Measurements from ENCODE around the gene NAP1L4.
"Not testable (repeated sequence)": the region's sequence is repeated elsewhere in the genome, so short reads cannot be mapped to it uniquely, and the experiment has no call there.

The NAP1L4 gene

GRCh38 chr11:2937641-2938457 lies 54.3 kb downstream of the NAP1L4 start:
- not testable (repeated sequence) for DNase-seq (ENCODE audit: low read depth in 2 of 2)

DNA sequence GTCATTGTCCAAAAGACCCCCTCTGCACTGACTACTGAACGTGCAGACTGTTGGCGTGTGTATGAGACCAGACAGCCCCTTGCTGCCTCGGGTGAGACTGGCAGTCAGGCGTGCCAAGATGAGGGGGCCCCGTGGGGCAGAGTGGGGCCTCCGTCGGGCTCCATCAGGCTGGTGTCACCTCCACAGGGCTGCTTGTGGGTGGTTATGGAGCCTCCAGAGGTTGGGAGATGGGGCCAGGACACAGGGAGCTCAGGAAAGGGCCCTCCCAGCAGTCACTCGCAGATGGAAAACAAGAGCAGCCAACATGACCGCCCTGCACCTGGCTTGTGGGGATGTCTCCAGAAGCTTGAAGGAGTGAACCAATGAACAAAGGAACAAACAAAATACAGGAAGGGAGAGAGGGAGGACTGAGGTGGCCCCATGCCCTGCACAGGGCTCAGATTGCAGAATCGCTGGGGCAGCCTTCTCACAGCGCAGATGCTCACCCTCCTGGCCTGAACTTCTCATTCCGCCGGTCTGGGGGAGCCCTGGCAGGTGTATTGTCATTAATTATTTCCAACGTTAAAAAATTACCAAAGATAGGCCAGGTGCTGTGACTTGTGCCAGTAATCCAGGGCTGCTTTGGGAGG lies 57.4 kb downstream of the NAP1L4 start:
- DNase-seq (ENCODE audit: low read depth in 2 of 2) = no peak

DNA sequence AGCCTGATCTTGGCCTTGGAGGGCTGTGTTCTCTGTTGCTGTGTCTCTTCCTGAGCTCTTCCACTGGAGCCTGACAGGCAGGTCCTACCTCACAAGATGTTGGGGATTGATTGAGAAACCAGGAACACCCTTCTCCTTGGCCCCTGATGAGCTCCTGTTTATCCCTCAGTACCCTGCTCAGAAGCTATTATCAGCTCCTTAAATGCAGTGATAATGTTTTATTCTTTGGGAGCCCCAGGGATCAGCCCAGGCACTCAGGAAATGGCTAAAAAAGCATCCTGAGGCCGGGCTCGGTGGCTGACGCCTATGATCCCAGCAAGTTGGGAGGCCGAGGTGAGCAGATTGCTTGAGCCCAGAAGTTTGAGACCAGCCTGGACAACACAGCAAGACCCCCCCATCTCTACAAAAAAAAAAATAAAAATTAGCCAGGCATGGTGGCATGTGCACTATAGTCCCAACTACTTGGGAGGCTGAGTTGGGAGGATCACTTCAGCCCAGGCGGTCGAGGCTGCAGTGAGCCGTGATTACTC lies 58.0 kb downstream of the NAP1L4 start:
- no peak for DNase-seq (ENCODE audit: low read depth in 2 of 2)

DNA sequence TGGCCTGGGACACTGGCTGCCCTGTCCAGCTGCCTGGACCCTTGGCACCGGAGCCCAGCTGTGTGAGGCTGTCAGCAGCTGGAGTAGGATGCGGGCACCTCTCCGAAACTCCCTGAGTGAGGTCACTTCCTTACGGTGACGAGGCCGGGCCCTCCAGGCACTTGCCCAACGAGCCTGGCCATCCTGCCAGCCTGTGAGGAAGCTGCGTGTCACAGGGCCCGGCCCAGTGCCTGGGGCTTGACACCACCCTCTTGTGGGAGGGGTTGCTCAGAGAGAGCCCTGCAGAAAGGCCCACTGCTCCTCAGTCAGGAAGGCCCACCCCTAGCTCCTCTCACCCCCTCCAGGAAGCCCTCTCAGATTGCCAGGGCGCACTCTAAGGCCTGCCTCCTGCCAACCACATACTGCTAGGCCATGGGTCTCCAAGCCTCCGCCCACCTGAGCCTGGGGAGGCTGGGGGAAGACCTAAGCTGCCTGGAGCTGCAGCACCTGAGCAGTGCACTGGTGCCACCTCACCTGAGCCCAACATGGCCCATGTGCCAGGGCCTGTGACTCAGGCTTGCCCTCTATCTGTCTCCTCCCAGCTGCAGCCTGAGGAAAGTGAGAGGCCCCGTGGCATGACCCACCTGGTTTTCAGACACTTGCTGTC lies 58.6 kb downstream of the NAP1L4 start:
- DNase-seq (ENCODE audit: low read depth in 2 of 2) = peak; percentile 34 to 48

- DNase-seq (ENCODE audit: low read depth in 2 of 2) = no peak
These were observed 59.3 kb downstream of the NAP1L4 start for GRCh38 chr11:2932850-2933251.

DNA sequence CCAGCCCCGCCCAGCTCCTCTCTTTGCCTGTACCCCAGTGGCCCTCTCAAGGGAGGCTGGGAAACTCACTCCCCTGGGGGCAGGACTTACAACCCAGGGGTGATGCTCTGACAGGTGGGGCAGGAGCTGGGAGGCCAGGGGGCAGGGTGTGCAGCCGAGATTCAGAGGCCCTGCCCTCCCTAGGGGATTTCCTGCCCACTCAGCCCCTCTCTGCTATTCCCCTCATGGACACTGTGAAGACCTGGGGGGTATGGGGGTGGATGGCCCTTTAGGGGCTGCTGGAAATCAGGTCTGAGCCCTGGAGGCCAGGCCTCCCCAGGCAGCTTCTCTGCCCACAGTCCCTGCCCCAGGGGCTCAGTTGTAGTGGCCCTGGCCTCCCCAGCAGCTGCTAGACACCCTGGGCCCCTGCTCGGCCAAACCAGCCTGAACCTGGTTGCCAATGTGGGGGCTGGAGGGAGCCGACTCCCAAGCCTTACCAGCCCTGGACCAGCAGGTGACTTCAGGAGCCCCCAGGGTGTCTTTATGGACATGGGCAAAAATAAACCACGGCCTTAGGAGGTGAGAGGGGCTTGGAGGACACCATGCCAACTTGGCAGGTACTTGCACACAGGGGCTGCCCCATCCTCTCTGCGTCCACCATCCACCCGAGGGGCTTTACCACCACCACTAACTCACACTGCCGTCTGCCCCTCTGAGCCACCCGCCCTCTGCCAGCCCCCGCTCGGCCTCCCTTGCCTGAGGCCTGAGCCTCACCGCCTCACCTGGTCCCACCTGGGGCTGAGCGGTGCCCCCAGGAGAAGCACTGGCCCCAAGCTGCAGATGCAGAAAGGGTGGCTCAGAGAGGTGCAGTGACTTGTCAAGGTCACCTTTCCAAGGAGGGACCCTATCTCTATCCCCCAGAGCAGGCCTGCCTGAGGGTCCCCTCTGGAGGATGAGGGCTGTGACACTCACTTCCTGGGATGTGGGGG lies 60.1 kb downstream of the NAP1L4 start:
- no peak for DNase-seq (ENCODE audit: low read depth in 2 of 2)

- DNase-seq (ENCODE audit: low read depth in 2 of 2) = no peak
These were observed 60.7 kb downstream of the NAP1L4 start for GRCh38 chr11:2931420-2931746.

DNA sequence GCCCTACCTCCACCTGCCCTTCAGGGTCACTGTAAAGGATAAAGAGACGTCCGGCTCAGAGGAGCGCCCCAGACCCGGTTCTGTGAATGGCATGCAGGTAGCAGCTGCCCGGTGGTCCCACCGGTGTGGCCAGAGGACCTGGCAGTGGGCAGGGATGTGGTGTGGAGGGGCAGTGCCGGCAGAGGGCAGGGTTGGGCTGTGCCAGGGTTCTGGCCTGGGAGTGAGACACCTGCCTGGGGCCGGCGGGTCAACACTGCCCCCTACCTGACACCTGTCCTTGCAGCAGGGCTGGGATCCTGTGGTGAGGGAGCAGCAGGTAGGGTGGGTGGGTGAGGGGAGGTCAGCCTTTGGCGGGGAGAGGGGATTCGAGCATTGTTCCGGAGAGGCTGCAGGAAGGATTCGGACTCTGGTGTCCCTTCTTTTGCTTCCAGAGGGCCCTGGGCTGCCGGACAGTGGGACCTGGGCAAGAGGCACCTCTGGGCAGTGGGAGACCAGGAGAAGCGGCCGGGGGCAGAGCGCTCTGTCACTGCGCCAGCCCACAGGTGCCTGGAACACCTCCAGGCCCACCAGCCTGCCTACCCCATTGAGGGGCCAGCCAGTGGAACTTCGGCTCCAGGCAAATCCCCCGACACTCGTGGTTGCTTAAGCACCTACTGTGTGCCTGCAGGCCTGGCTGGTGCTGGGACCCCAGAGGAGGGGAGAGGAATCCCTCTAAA lies 61.3 kb downstream of the NAP1L4 start:
- DNase-seq (ENCODE audit: low read depth in 2 of 2) = peak in 1 of 2 donors; percentile 32

GRCh38 chr11:2929950-2930703 lies 62.0 kb downstream of the NAP1L4 start:
- DNase-seq (ENCODE audit: low read depth in 2 of 2) = peak; percentile 37 to 56

- peak; percentile 39 to 44 for DNase-seq (ENCODE audit: low read depth in 2 of 2)
These were observed 62.6 kb downstream of the NAP1L4 start for GRCh38 chr11:2929531-2929949.

- peak; percentile 45 to 51 for DNase-seq (ENCODE audit: low read depth in 2 of 2)
These were observed 63.3 kb downstream of the NAP1L4 start, which contains the start of gene PHLDA2 for GRCh38 chr11:2928605-2929530. TSS of gene PHLDA2 (minus strand) at chr11:2929420. CDS start at chr11:2929364, 56 bp downstream.

DNA sequence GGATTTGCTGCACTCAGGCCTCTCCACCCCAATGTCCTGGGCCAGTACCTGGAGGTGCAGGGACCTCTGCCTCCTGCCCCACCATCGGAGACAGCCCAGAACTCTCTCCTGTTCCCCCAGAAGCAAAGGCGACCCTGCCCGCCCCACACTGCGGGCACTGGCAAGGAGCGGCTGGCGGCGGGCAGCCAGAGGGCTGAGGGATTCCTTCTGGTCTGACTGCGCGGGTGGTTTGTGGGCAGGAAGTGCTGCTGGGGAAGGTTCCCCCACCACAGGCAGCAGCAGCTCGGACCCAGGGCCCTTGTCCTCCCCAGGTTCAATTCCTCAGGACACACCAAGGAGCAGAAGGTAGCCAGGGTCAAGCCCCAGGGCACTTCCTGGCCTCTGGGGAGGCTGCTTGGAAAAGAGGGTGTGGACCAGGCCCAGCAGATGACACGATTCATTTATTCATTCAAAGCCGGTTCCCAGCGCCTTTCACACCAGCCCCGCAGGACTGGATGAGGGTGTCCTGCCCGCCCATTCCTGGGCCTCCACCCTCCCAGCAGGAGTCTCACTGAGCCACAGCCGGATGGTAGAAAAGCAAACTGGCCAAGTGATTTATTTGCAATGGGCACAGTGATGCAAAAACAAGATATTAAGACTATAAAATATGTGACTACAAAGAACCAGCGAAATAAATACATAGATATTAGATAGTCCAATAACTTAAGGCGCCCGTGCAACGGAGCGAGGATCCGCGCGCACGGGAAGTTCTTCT lies 64.1 kb downstream of the NAP1L4 start:
- no peak for DNase-seq (ENCODE audit: low read depth in 2 of 2)

GRCh38 chr11:2927121-2927800 lies 64.9 kb downstream of the NAP1L4 start:
- no peak for DNase-seq (ENCODE audit: low read depth in 2 of 2)

GRCh38 chr11:2926611-2927051 lies 65.5 kb downstream of the NAP1L4 start:
- DNase-seq (ENCODE audit: low read depth in 2 of 2) = no peak

DNA sequence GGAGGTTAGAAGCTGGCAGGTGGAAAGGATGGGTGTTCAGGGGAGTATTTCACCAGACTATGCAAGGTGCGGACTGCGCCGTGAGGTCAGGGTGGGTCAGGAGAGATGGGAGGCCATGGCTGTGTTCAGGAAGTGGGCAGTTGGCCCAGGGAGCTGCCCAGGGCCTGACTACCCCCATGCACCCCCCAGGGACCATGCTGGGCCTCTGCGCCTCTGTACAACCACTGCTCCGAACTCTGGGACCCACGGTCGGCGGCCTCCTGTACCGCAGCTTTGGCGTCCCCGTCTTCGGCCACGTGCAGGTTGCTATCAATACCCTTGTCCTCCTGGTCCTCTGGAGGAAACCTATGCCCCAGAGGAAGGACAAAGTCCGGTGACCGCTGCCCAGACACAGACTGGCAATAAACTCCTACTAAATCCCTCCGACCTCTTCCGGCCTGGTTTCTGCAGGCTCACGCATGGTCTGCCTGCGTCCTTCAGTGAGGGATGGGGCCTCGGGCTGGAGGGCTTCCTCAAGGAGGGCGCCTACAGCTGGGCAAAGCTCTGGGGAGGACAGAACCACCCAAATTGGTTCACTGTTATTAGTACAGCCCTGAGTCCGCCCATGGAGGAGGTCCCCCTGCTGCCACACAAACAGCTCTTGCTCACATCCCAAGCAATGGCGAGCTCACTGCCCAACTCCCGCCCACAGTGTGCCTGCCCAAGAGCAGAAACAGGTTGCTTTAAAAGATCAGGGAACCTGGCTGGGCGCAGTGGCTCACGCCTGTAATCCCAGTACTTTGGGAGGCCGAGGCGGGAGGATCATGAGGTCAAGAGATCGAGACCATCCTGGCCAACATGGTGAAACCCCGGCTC lies 67.1 kb downstream of the NAP1L4 start:
- DNase-seq (ENCODE audit: low read depth in 2 of 2) = no peak

DNA sequence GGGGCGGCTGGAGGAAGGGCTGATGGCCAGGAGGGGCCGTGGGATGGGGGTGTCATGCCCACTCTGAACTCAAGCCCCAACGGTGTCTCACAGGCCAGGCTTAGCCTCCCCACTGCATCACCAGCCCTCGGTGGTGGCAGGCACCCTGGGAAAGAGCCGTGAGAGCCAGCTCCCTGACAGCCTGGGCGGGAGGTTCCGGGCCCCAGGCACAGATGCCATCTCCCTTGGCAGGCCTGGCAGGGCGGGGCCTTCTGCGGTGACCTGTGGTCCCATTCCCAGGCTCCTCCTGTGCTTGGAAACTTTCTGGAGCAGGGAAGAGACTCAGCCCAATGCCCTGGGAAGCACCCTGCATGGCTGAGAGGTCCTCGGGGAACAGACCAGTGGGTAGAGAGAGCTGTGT lies 67.7 kb downstream of the NAP1L4 start:
- no peak for DNase-seq (ENCODE audit: low read depth in 2 of 2)

Data from stimulated activated CD8-positive, alpha-beta memory T cell treated with anti-CD3 and anti-CD28 coated beads, Interleukin-15, amount 100 ng/mL, for 48 hours (primary cell).